GM03348 (cell line): Measurements from ENCODE around the gene SYNM.

ENCODE experiments used
- DNase-seq: peaks from one replicate; pipeline ENCODE4 v3.0.0; 2012; ENCODE audit warnings: low spot score

Gene SYNM

GRCh38 chr15:99168601-99169580 lies 64.0 kb downstream of the SYNM start:
- DNase-seq = no peak

- peak; percentile 61 for DNase-seq
Observed at GRCh38 chr15:99169769-99170311, 65.0 kb downstream of the SYNM start.

- DNase-seq = no peak
Observed at GRCh38 chr15:99170476-99171065, 65.7 kb downstream of the SYNM start.

- DNase-seq = no peak
Observed at GRCh38 chr15:99172171-99172570, 67.3 kb downstream of the SYNM start.

- no peak for DNase-seq
Observed at GRCh38 chr15:99172989-99173388, 68.1 kb downstream of the SYNM start.

- no peak for DNase-seq
Observed at GRCh38 chr15:99174567-99175395, 69.9 kb downstream of the SYNM start.

GRCh38 chr15:99176757-99177156 lies 71.9 kb downstream of the SYNM start:
- DNase-seq = no peak

GRCh38 chr15:99177679-99178078 lies 72.8 kb downstream of the SYNM start:
- no peak for DNase-seq

GRCh38 chr15:99180086-99180963 lies 75.4 kb downstream of the SYNM start:
- no peak for DNase-seq

GRCh38 chr15:99180964-99181306 lies 76.1 kb downstream of the SYNM start:
- no peak for DNase-seq

GRCh38 chr15:99181545-99181971 lies 76.7 kb downstream of the SYNM start:
- DNase-seq = no peak

- DNase-seq = no peak
Observed at GRCh38 chr15:99182791-99183190, 77.9 kb downstream of the SYNM start.
